HG03045 (cell line): ENCODE data around the gene MMP8.
"Not testable (repeated sequence)": the region's sequence is repeated elsewhere in the genome, so short reads cannot be mapped to it uniquely, and the experiment has no call there.

Experiments
- ATAC-seq: cut with Tn5 transposase; IDR thresholded peaks from one replicate; pipeline ENCODE4 v1.9.1; 2021; ENCODE audit warnings: mild to moderate bottlenecking, moderate library complexity; ENCODE audit not compliant: unreplicated experiment

Gene MMP8

GRCh38 chr11:102724904-102725500 lies at the start of gene MMP8:
TSS of gene MMP8 (minus strand) at chr11:102724954. CDS start at chr11:102724855, 99 bp downstream.
- ATAC-seq: no peak

GRCh38 chr11:102773386-102773785 lies 48.6 kb upstream of the MMP8 start:
- no peak for ATAC-seq

GRCh38 chr11:102771351-102771750 lies 46.6 kb upstream of the MMP8 start:
- no peak for ATAC-seq

- ATAC-seq: no peak
Observed at GRCh38 chr11:102770191-102770590, 45.4 kb upstream of the MMP8 start.

GRCh38 chr11:102767800-102768199 lies 43.0 kb upstream of the MMP8 start:
- ATAC-seq: no peak

- no peak for ATAC-seq
Observed at GRCh38 chr11:102763440-102763839, 38.7 kb upstream of the MMP8 start.

- ATAC-seq: no peak
Observed at GRCh38 chr11:102762361-102762767, 37.6 kb upstream of the MMP8 start.

GRCh38 chr11:102761646-102762238 lies 37.0 kb upstream of the MMP8 start:
- no peak for ATAC-seq

- no peak for ATAC-seq
Observed at GRCh38 chr11:102760344-102761035, 35.7 kb upstream of the MMP8 start.

- no peak for ATAC-seq
Observed at GRCh38 chr11:102757823-102758549, 33.2 kb upstream of the MMP8 start.

GRCh38 chr11:102753267-102753666 lies 28.5 kb upstream of the MMP8 start:
- ATAC-seq: no peak

- ATAC-seq: no peak
Observed at GRCh38 chr11:102751673-102752072, 26.9 kb upstream of the MMP8 start.

GRCh38 chr11:102749101-102749722 lies 24.5 kb upstream of the MMP8 start:
- no peak for ATAC-seq

- not testable (repeated sequence) for ATAC-seq
Observed at GRCh38 chr11:102746746-102747578, 22.2 kb upstream of the MMP8 start.

GRCh38 chr11:102734650-102735049 lies 9.9 kb upstream of the MMP8 start:
- no peak for ATAC-seq

- peak; percentile 64 for ATAC-seq
Observed at GRCh38 chr11:102733232-102733875, 8.6 kb upstream of the MMP8 start.

- not testable (repeated sequence) for ATAC-seq
Observed at GRCh38 chr11:102730944-102731343, 6.2 kb upstream of the MMP8 start.

- no peak for ATAC-seq
Observed at GRCh38 chr11:102729849-102730815, 5.4 kb upstream of the MMP8 start.

- no peak for ATAC-seq
Observed at GRCh38 chr11:102727890-102728289, 3.1 kb upstream of the MMP8 start.
